Nephron progenitor cell (in vitro differentiated cells): ENCODE measurements around the gene IFT22.

ENCODE experiments used
- DNase-seq: peaks from one replicate; pipeline ENCODE4 v3.0.0; 2021
- H3K27ac Mint-ChIP-seq: 2 replicates; pipeline ENCODE4 v1.8.0; 2021; ENCODE audit warnings: mild to moderate bottlenecking, moderate library complexity, mixed read lengths
- H3K27me3 Mint-ChIP-seq: 2 replicates; pipeline ENCODE4 v1.8.0; 2021; ENCODE audit warnings: mild to moderate bottlenecking, low read depth, mixed read lengths; ENCODE audit not compliant: poor library complexity
- H3K36me3 Mint-ChIP-seq: 2 replicates; pipeline ENCODE4 v1.8.0; 2021; ENCODE audit warnings: low read depth, mixed read lengths
- H3K4me1 Mint-ChIP-seq: 2 replicates; pipeline ENCODE4 v1.8.0; 2021; ENCODE audit warnings: mixed read lengths
- H3K4me3 Mint-ChIP-seq: 2 replicates; pipeline ENCODE4 v1.8.0; 2021; ENCODE audit warnings: mild to moderate bottlenecking, moderate library complexity, mixed read lengths
- H3K9me3 Mint-ChIP-seq: 2 replicates; pipeline ENCODE4 v1.8.0; 2021; ENCODE audit warnings: mild to moderate bottlenecking, moderate library complexity, mixed read lengths
- CTCF ChIP-seq: fragments of 200-600 bp; sonication (generic); IDR thresholded peaks from 2 replicates; pipeline ENCODE4 v1.5.0; 2021; ENCODE audit warnings: antibody characterized with exemption

The IFT22 gene

GRCh38 chr7:101328159-101328558, 6.5 kb upstream of the IFT22 start:
- no peak for DNase-seq
- Mint-ChIP-seq H3K4me1 (peaks cover 5% of the 10 kb centered on the region), H3K4me3 (no peak overlapping the region), H3K9me3 (no peaks in the 10 kb centered on the region), H3K27ac (no peak overlapping the region), H3K36me3 (no peaks in the 10 kb centered on the region), H3K27me3 (peaks cover 9% of the 10 kb centered on the region)
- TF ChIP-seq CTCF: no peak

DNA sequence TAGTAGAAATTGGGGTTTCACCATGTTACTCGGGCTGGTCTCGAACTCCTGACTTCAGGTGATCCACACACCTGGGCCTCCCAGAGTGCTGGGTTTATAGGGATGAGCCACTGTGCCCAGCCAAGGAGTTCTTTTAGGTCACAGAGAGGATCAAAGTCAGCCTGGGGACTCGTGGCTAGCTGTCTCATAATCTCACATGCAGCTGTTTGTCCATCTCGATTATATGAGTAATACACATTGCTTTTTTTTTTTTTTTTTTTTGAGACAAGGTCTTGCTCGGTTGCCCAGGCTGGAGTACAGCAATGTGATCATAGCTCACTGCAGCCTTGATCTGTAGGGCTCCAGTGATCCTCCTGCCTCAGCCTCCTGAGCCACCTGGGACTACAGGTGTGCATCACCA, 2.2 kb downstream of the IFT22 start:
- Mint-ChIP-seq H3K4me1 (peaks cover 25% of the 10 kb centered on the region), H3K27ac (no peak overlapping the region), H3K9me3 (no peaks in the 10 kb centered on the region), H3K27me3 (peaks cover 4% of the 10 kb centered on the region), H3K4me3 (no peak overlapping the region), H3K36me3 (peaks cover 31% of the 10 kb centered on the region)
- DNase-seq: no peak
- TF ChIP-seq CTCF: no peak

GRCh38 chr7:101315336-101315735, 6.3 kb downstream of the IFT22 start:
- peak; percentile 62 for DNase-seq
- H3K4me3 Mint-ChIP-seq: no peak overlapping the region

GRCh38 chr7:101308245-101309085, 13.1 kb downstream of the IFT22 start:
- TF ChIP-seq CTCF: no peak
- Mint-ChIP-seq H3K27ac (peak overlapping the region; percentile 87), H3K27me3 (peaks cover 28% of the 10 kb centered on the region), H3K4me3 (peak overlapping the region; percentile 97), H3K4me1 (peaks cover 12% of the 10 kb centered on the region), H3K9me3 (peaks cover 60% of the 10 kb centered on the region), H3K36me3 (peaks cover 49% of the 10 kb centered on the region)
- peak; percentile 77 for DNase-seq

More at GRCh38 chr7:101315336-101315735, 6.3 kb downstream of the IFT22 start:
- no peaks in the 10 kb centered on the region for H3K4me1 Mint-ChIP-seq
- peak; percentile 70 for TF ChIP-seq CTCF
- peaks cover 27% of the 10 kb centered on the region for H3K9me3 Mint-ChIP-seq
- no peak overlapping the region for H3K27ac Mint-ChIP-seq
- peaks cover 69% of the 10 kb centered on the region for H3K36me3 Mint-ChIP-seq
- peaks cover 8% of the 10 kb centered on the region for H3K27me3 Mint-ChIP-seq

GRCh38 chr7:101306307-101306706, 15.3 kb downstream of the IFT22 start:
- H3K4me1 Mint-ChIP-seq: peaks cover 12% of the 10 kb centered on the region
- H3K36me3 Mint-ChIP-seq: peaks cover 31% of the 10 kb centered on the region
- H3K27ac Mint-ChIP-seq: no peak overlapping the region
- no peak for DNase-seq
- H3K27me3 Mint-ChIP-seq: peaks cover 38% of the 10 kb centered on the region
- H3K4me3 Mint-ChIP-seq: no peak overlapping the region
- no peak for TF ChIP-seq CTCF
- H3K9me3 Mint-ChIP-seq: peaks cover 60% of the 10 kb centered on the region
